BLaER1 treated with 17β-estradiol and CSF1 and Interleukin-3, amounts not matched to agents 10 nM and 100 nM (cell line): ENCODE measurements around the gene DCAF8.

ENCODE experiments used
- H3K27ac ChIP-seq, 11 experiments: shearing (Covaris generic); formaldehyde crosslinking; 2 replicates each; pipeline ENCODE4 v1.8.1; 2022
- H3K27me3 ChIP-seq, 11 experiments: shearing (Covaris generic); formaldehyde crosslinking; 2 replicates each; pipeline ENCODE4 v1.8.1; 2022
- H3K36me3 ChIP-seq, 11 experiments: shearing (Covaris generic); formaldehyde crosslinking; 2 replicates each; pipeline ENCODE4 v1.8.1; 2022
- H3K4me1 ChIP-seq, 10 experiments: shearing (Covaris generic); formaldehyde crosslinking; 2 replicates each; pipeline ENCODE4 v1.8.1; 2022
- H3K4me2 ChIP-seq, 11 experiments: shearing (Covaris generic); formaldehyde crosslinking; 2 replicates each; pipeline ENCODE4 v1.8.1; 2022
- H3K4me3 ChIP-seq, 10 experiments: shearing (Covaris generic); formaldehyde crosslinking; 2 replicates each; pipeline ENCODE4 v1.8.1; 2022
- H3K9ac ChIP-seq, 11 experiments: shearing (Covaris generic); formaldehyde crosslinking; 2 replicates each; pipeline ENCODE4 v1.8.1; 2022
- H3K9me3 ChIP-seq, 11 experiments: shearing (Covaris generic); formaldehyde crosslinking; replicated peaks in 1 of 11; 2 replicates each; pipeline ENCODE4 v1.8.1; 2022
- H4K20me1 ChIP-seq, 11 experiments: shearing (Covaris generic); formaldehyde crosslinking; 2 replicates each; pipeline ENCODE4 v1.8.1; 2022
- Cebpa-rat ChIP-seq, 11 experiments: shearing (Covaris generic); IDR thresholded peaks; 2 replicates each; pipeline ENCODE4 v1.8.1; 2022

Gene DCAF8

GRCh38 chr1:160226623-160227022, 35.7 kb downstream of the DCAF8 start:
- H3K4me1 ChIP-seq = peaks cover 0 to 18% (median 0%) of the 10 kb centered on the region in 10 experiments; a peak in 2 of 20 replicates
- H3K4me3 ChIP-seq = no peak overlapping the region
- H4K20me1 ChIP-seq = peaks cover 0 to 14% (median 0%) of the 10 kb centered on the region in 11 experiments; a peak in 2 of 22 replicates
- H3K27ac ChIP-seq = no peak overlapping the region
- TF ChIP-seq Cebpa-rat (IDR thresholded peaks at IDR 0.05) = no peak
- no peaks in the 10 kb centered on the region for H3K27me3 ChIP-seq
- H3K9ac ChIP-seq = peak overlapping the region in 1 of 11 experiments; percentile 47; a peak in 1 of 22 replicates
- H3K4me2 ChIP-seq = no peak overlapping the region; a peak in 1 of 22 replicates
- no peaks in the 10 kb centered on the region for H3K9me3 ChIP-seq
- H3K36me3 ChIP-seq = peaks cover 99 to 100% (median 100%) of the 10 kb centered on the region in 11 experiments

GRCh38 chr1:160225345-160225744, 37.0 kb downstream of the DCAF8 start:
- Histone ChIP-seq H3K9me3 (no peaks in the 10 kb centered on the region), H3K27me3 (no peaks in the 10 kb centered on the region), H3K4me1 (peaks cover 0 to 18% (median 0%) of the 10 kb centered on the region in 10 experiments; a peak in 2 of 20 replicates), H3K36me3 (peaks cover 97 to 100% (median 100%) of the 10 kb centered on the region in 11 experiments), H3K4me3 (no peak overlapping the region), H4K20me1 (peaks cover 0 to 26% (median 2%) of the 10 kb centered on the region in 11 experiments; a peak in 7 of 22 replicates), H3K9ac (no peak overlapping the region), H3K4me2 (no peak overlapping the region), H3K27ac (no peak overlapping the region)
- TF ChIP-seq Cebpa-rat (IDR thresholded peaks at IDR 0.05) = no peak

- no peak overlapping the region for H3K27ac ChIP-seq
- H3K36me3 ChIP-seq = peaks cover 96 to 100% (median 100%) of the 10 kb centered on the region in 11 experiments
Observed at GRCh38 chr1:160224606-160225005, 37.7 kb downstream of the DCAF8 start.

GRCh38 chr1:160222546-160222945, 39.8 kb downstream of the DCAF8 start:
- Histone ChIP-seq H3K4me3 (no peak overlapping the region), H4K20me1 (peaks cover 0 to 48% (median 18%) of the 10 kb centered on the region in 11 experiments; a peak in 10 of 22 replicates), H3K4me1 (peaks cover 0 to 18% (median 0%) of the 10 kb centered on the region in 10 experiments; a peak in 2 of 20 replicates), H3K9ac (peak overlapping the region in 1 of 11 experiments; percentile 8; a peak in 1 of 22 replicates), H3K27ac (no peak overlapping the region), H3K4me2 (no peak overlapping the region), H3K36me3 (peaks cover 94 to 100% (median 100%) of the 10 kb centered on the region in 11 experiments), H3K27me3 (no peaks in the 10 kb centered on the region), H3K9me3 (no peaks in the 10 kb centered on the region)
- TF ChIP-seq Cebpa-rat (IDR thresholded peaks at IDR 0.05) = no peak

More at GRCh38 chr1:160224606-160225005, 37.7 kb downstream of the DCAF8 start:
- H3K9ac ChIP-seq = no peak overlapping the region
- H4K20me1 ChIP-seq = peaks cover 0 to 33% (median 10%) of the 10 kb centered on the region in 11 experiments; a peak in 8 of 22 replicates
- TF ChIP-seq Cebpa-rat (IDR thresholded peaks at IDR 0.05) = no peak
- H3K4me3 ChIP-seq = no peak overlapping the region
- no peak overlapping the region for H3K4me2 ChIP-seq
- H3K4me1 ChIP-seq = peaks cover 0 to 18% (median 0%) of the 10 kb centered on the region in 10 experiments; a peak in 2 of 20 replicates
- H3K9me3 ChIP-seq = no peaks in the 10 kb centered on the region
- no peaks in the 10 kb centered on the region for H3K27me3 ChIP-seq

- no peak for TF ChIP-seq Cebpa-rat (IDR thresholded peaks at IDR 0.05)
- Histone ChIP-seq H3K27ac (no peak overlapping the region), H3K4me3 (no peak overlapping the region), H3K4me2 (no peak overlapping the region), H4K20me1 (peaks cover 0 to 57% (median 13%) of the 10 kb centered on the region in 11 experiments; a peak in 9 of 22 replicates), H3K9me3 (no peaks in the 10 kb centered on the region), H3K4me1 (peaks cover 0 to 4% (median 0%) of the 10 kb centered on the region in 10 experiments; a peak in 1 of 20 replicates), H3K36me3 (peaks cover 95 to 100% (median 100%) of the 10 kb centered on the region in 11 experiments), H3K27me3 (no peaks in the 10 kb centered on the region), H3K9ac (peak overlapping the region in 1 of 11 experiments; percentile 32; a peak in 2 of 22 replicates)
Observed at GRCh38 chr1:160221089-160221488, 41.3 kb downstream of the DCAF8 start.

- Histone ChIP-seq H4K20me1 (peaks cover 0 to 60% (median 13%) of the 10 kb centered on the region in 11 experiments; a peak in 9 of 22 replicates), H3K27ac (no peak overlapping the region), H3K4me1 (no peaks in the 10 kb centered on the region), H3K9ac (0 out of 22 replicates have a peak overlapping the region, but pooled peaks of 1 of the 11 experiments have one; percentile 13), H3K27me3 (no peaks in the 10 kb centered on the region), H3K9me3 (no peaks in the 10 kb centered on the region), H3K4me2 (no peak overlapping the region), H3K4me3 (no peak overlapping the region), H3K36me3 (peaks cover 95 to 100% (median 100%) of the 10 kb centered on the region in 11 experiments)
- no peak for TF ChIP-seq Cebpa-rat (IDR thresholded peaks at IDR 0.05)
Observed at GRCh38 chr1:160220301-160220700, 42.0 kb downstream of the DCAF8 start.

- Histone ChIP-seq H3K27ac (no peak overlapping the region), H3K9ac (peak overlapping the region in 1 of 11 experiments; percentile 14; a peak in 1 of 22 replicates), H3K4me3 (no peak overlapping the region), H4K20me1 (peaks cover 0 to 65% (median 20%) of the 10 kb centered on the region in 11 experiments; a peak in 11 of 22 replicates), H3K4me1 (no peaks in the 10 kb centered on the region), H3K4me2 (no peak overlapping the region), H3K27me3 (no peaks in the 10 kb centered on the region), H3K36me3 (peaks cover 95 to 100% (median 100%) of the 10 kb centered on the region in 11 experiments), H3K9me3 (no peaks in the 10 kb centered on the region)
- no peak for TF ChIP-seq Cebpa-rat (IDR thresholded peaks at IDR 0.05)
Observed at GRCh38 chr1:160219062-160219929, 43.1 kb downstream of the DCAF8 start.

- Histone ChIP-seq H3K36me3 (peaks cover 93 to 100% (median 99%) of the 10 kb centered on the region in 11 experiments), H3K9ac (no peak overlapping the region), H3K4me1 (no peaks in the 10 kb centered on the region), H4K20me1 (peaks cover 0 to 81% (median 22%) of the 10 kb centered on the region in 11 experiments; a peak in 12 of 22 replicates), H3K27me3 (no peaks in the 10 kb centered on the region), H3K4me3 (no peak overlapping the region), H3K27ac (no peak overlapping the region), H3K9me3 (no peaks in the 10 kb centered on the region), H3K4me2 (no peak overlapping the region)
- no peak for TF ChIP-seq Cebpa-rat (IDR thresholded peaks at IDR 0.05)
Observed at GRCh38 chr1:160217481-160218051, 44.8 kb downstream of the DCAF8 start.
